ENCODE results near the gene MTM1.

The MTM1 gene

GRCh38 chrX:150683536-150684146 lies 115.2 kb downstream of the MTM1 start:
- peaks cover 4% of the 10 kb centered on the region for H3K4me1 ChIP-seq (ENCODE audit: insufficient read depth, low read length, poor library complexity, severe bottlenecking)
- H3K4me3 ChIP-seq (ENCODE audit: low read length, poor library complexity, severe bottlenecking), result no peak overlapping the region
- no peaks in the 10 kb centered on the region for H4K20me1 ChIP-seq (ENCODE audit: insufficient read depth, low read length, poor library complexity, severe bottlenecking)
- no peak overlapping the region for H3K4me2 ChIP-seq (ENCODE audit: low read depth, low read length, poor library complexity, severe bottlenecking)
- H3K36me3 ChIP-seq (ENCODE audit: insufficient read depth, low read length), result no peaks in the 10 kb centered on the region
- H3K27me3 ChIP-seq (ENCODE audit: insufficient read depth, low read length, poor library complexity, severe bottlenecking), result no peaks in the 10 kb centered on the region
- H3K9me3 ChIP-seq (ENCODE audit: insufficient read depth, low read depth, low read length), result no peaks in the 10 kb centered on the region
- no peaks in the 10 kb centered on the region for H3K79me2 ChIP-seq (ENCODE audit: insufficient read depth, low read length)
- no peaks in the 10 kb centered on the region for H3K9me2 ChIP-seq (replicated peaks; ENCODE audit: low read depth, low read length)
- H3K9ac ChIP-seq (ENCODE audit: low read depth, low read length, poor library complexity, severe bottlenecking), result no peak overlapping the region
- H2AFZ ChIP-seq (ENCODE audit: low read length), result no peak overlapping the region
- H3F3A ChIP-seq (ENCODE audit: low read depth), result no peaks in the 10 kb centered on the region
- TF ChIP-seq EZH2phosphoT487 (IDR thresholded peaks at IDR 0.05; ENCODE audit: borderline replicate concordance) (no peak), CTCF (conservative IDR thresholded peaks at IDR 0.05; ENCODE audit: low read length) (peak; percentile 59)

GRCh38 chrX:150688911-150689451 lies 120.6 kb downstream of the MTM1 start:
- H3K27me3 ChIP-seq (ENCODE audit: insufficient read depth, low read length, poor library complexity, severe bottlenecking), result no peaks in the 10 kb centered on the region
- no peaks in the 10 kb centered on the region for H3F3A ChIP-seq (ENCODE audit: low read depth)
- H3K9ac ChIP-seq (ENCODE audit: low read depth, low read length, poor library complexity, severe bottlenecking), result no peak overlapping the region
- H2AFZ ChIP-seq (ENCODE audit: low read length), result no peak overlapping the region
- no peaks in the 10 kb centered on the region for H4K20me1 ChIP-seq (ENCODE audit: insufficient read depth, low read length, poor library complexity, severe bottlenecking)
- no peak overlapping the region for H3K4me2 ChIP-seq (ENCODE audit: low read depth, low read length, poor library complexity, severe bottlenecking)
- H3K36me3 ChIP-seq (ENCODE audit: insufficient read depth, low read length), result no peaks in the 10 kb centered on the region
- TF ChIP-seq CTCF (conservative IDR thresholded peaks at IDR 0.05; ENCODE audit: low read length), result no peak
- TF ChIP-seq EZH2phosphoT487 (IDR thresholded peaks at IDR 0.05; ENCODE audit: borderline replicate concordance), result no peak
- H3K4me3 ChIP-seq (ENCODE audit: low read length, poor library complexity, severe bottlenecking), result no peak overlapping the region
- H3K4me1 ChIP-seq (ENCODE audit: insufficient read depth, low read length, poor library complexity, severe bottlenecking), result peaks cover 19% of the 10 kb centered on the region
- peaks cover 8% of the 10 kb centered on the region for H3K79me2 ChIP-seq (ENCODE audit: insufficient read depth, low read length)
- H3K9me3 ChIP-seq (ENCODE audit: insufficient read depth, low read depth, low read length), result no peaks in the 10 kb centered on the region
- no peaks in the 10 kb centered on the region for H3K9me2 ChIP-seq (replicated peaks; ENCODE audit: low read depth, low read length)

GRCh38 chrX:150690126-150690525 lies 121.7 kb downstream of the MTM1 start:
- Histone ChIP-seq H3K4me1 (ENCODE audit: insufficient read depth, low read length, poor library complexity, severe bottlenecking) (peaks cover 28% of the 10 kb centered on the region), H3K36me3 (ENCODE audit: insufficient read depth, low read length) (no peaks in the 10 kb centered on the region), H3K9ac (ENCODE audit: low read depth, low read length, poor library complexity, severe bottlenecking) (no peak overlapping the region), H3K79me2 (ENCODE audit: insufficient read depth, low read length) (peaks cover 18% of the 10 kb centered on the region), H3F3A (ENCODE audit: low read depth) (no peaks in the 10 kb centered on the region; the same call in 1 of the 2 replicates), H3K4me3 (ENCODE audit: low read length, poor library complexity, severe bottlenecking) (no peak overlapping the region), H3K4me2 (ENCODE audit: low read depth, low read length, poor library complexity, severe bottlenecking) (no peak overlapping the region), H2AFZ (ENCODE audit: low read length) (no peak overlapping the region), H3K9me2 (replicated peaks; ENCODE audit: low read depth, low read length) (no peaks in the 10 kb centered on the region), H3K9me3 (ENCODE audit: insufficient read depth, low read depth, low read length) (no peaks in the 10 kb centered on the region), H3K27me3 (ENCODE audit: insufficient read depth, low read length, poor library complexity, severe bottlenecking) (no peaks in the 10 kb centered on the region), H4K20me1 (ENCODE audit: insufficient read depth, low read length, poor library complexity, severe bottlenecking) (peaks cover 6% of the 10 kb centered on the region)
- TF ChIP-seq EZH2phosphoT487 (IDR thresholded peaks at IDR 0.05; ENCODE audit: borderline replicate concordance) (no peak), CTCF (conservative IDR thresholded peaks at IDR 0.05; ENCODE audit: low read length) (no peak)
